HG03025 (cell line): ENCODE measurements around the gene DPP4.
"Not testable (repeated sequence)": the region's sequence is repeated elsewhere in the genome, so short reads cannot be mapped to it uniquely, and the experiment has no call there.

Source experiments
- ATAC-seq: cut with Tn5 transposase; IDR thresholded peaks from one replicate; pipeline ENCODE4 v1.9.1; 2021; ENCODE audit warnings: mild to moderate bottlenecking, moderate library complexity; ENCODE audit not compliant: unreplicated experiment, low FRiP score

Gene DPP4

GRCh38 chr2:162060532-162060931 lies 13.5 kb downstream of the DPP4 start:
- ATAC-seq = no peak

GRCh38 chr2:162058973-162059668 lies 14.9 kb downstream of the DPP4 start:
- ATAC-seq = peak; percentile 88

GRCh38 chr2:162057426-162057825 lies 16.6 kb downstream of the DPP4 start:
- ATAC-seq = no peak

GRCh38 chr2:162056796-162057399 lies 17.1 kb downstream of the DPP4 start:
- no peak for ATAC-seq

GRCh38 chr2:162053808-162054155 lies 20.2 kb downstream of the DPP4 start:
- no peak for ATAC-seq

- ATAC-seq = no peak
Observed at GRCh38 chr2:162053066-162053807, 20.8 kb downstream of the DPP4 start.

- ATAC-seq = no peak
Observed at GRCh38 chr2:162050513-162050961, 23.5 kb downstream of the DPP4 start.

- ATAC-seq = not testable (repeated sequence)
Observed at GRCh38 chr2:162049089-162049488, 24.9 kb downstream of the DPP4 start.

GRCh38 chr2:162044586-162044985 lies 29.4 kb downstream of the DPP4 start:
- ATAC-seq = no peak

GRCh38 chr2:162043132-162043531 lies 30.9 kb downstream of the DPP4 start:
- ATAC-seq = no peak

GRCh38 chr2:162041485-162041884 lies 32.5 kb downstream of the DPP4 start:
- ATAC-seq = no peak

GRCh38 chr2:162038725-162039124 lies 35.3 kb downstream of the DPP4 start:
- ATAC-seq = no peak

GRCh38 chr2:162037886-162038285 lies 36.1 kb downstream of the DPP4 start:
- ATAC-seq = no peak

- no peak for ATAC-seq
Observed at GRCh38 chr2:162037028-162037795, 36.8 kb downstream of the DPP4 start.

GRCh38 chr2:162035981-162036380 lies 38.0 kb downstream of the DPP4 start:
- ATAC-seq = no peak

- ATAC-seq = no peak
Observed at GRCh38 chr2:162030363-162031190, 43.4 kb downstream of the DPP4 start.

- no peak for ATAC-seq
Observed at GRCh38 chr2:162029287-162029901, 44.6 kb downstream of the DPP4 start.

GRCh38 chr2:162028511-162028910 lies 45.5 kb downstream of the DPP4 start:
- no peak for ATAC-seq

GRCh38 chr2:162025121-162025911 lies 48.7 kb downstream of the DPP4 start:
- ATAC-seq = no peak
